ENCODE data around the gene CDC42BPB.

The CDC42BPB gene

GRCh38 chr14:102943454-102943853 is 113.9 kb downstream of the CDC42BPB start:
- DNase-seq, result no peak

DNA sequence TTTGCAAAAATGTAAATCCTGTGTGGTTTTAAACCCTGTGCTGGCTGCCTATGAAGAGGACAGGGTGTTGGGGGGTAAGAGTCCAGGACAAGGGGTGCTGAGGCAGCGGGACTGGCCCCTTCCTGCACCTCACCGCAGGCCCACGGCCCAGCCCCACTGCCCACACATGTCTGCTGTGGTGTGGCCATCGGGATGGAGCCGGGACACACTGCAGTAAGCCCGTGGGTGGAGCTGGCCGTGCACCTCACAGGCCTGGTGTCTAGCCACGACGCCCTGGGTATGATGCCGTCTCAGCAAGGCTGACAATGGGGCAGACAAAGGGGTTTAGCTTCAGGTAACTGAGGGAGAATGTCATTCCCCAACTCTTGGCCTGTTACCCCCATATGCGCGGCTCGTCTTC is 115.3 kb downstream of the CDC42BPB start:
- no peak for DNase-seq

- no peak for DNase-seq
Measured at GRCh38 chr14:102941419-102942011, 115.8 kb downstream of the CDC42BPB start.

DNA sequence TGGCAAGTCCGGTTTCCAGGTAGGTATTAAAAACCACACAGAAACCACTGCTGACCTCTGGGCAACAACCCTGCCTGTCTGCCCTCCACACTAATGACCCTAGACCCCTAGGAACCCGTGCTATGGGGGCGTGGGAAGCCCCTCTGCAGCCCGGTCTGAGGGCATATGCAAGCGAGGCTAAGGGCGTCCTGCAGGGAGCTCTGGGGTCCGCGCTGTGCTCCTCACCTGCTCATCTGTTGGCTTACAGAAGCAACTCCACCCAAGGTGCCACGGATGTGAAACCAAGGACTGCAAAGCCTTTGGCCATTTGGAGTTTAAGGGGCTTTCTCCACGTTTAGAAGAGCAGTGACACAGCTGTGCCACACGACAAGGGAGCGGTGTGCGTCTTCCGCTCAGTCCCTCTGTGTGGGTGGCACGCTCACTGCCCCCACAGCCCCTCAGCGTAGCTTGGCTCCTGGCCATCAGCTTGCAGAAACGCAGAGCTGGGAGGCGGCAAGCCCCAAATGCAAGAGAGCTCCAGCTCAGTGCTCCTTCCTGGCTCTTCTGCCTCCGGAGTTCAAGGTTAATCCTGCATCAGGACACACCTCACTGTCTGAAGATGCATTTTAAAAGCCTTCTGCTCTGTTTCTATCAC is 116.5 kb downstream of the CDC42BPB start:
- no peak for DNase-seq

DNA sequence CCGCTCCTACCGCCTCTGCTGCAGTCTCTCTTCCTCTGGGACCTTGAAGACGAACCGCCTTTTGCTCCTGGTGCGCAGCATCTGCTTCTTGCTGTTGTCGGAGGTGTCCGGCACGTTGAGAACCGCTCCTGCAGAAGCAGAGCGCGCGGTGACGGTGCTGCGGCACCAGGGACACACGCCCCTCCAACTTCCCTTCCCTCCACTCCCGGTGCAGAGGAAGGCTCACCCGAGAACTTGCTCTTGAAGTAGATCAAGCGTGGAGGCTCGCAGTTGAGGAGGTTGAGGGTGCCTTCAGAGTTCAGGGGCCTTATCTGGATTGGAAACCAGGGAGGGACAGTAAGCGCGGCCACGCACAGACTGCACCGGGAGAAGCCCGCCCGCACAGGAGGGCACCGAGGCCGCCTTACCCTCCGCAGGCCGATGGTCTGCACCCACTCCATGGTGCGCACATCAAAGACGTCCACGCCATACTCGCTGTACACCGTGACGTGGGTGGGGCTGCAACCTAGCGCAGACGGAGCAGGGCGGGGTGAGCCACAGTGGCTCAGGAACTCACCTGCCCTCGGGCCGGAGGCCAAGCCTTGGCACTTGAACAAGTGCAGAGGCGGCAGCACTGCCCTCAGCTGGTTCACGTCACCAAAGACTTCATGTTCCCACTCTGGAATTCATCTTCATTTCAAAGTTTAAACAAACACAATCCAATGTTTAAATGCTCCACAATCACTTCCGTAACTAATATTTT is 117.4 kb downstream of the CDC42BPB start:
- DNase-seq, result no peak

DNA sequence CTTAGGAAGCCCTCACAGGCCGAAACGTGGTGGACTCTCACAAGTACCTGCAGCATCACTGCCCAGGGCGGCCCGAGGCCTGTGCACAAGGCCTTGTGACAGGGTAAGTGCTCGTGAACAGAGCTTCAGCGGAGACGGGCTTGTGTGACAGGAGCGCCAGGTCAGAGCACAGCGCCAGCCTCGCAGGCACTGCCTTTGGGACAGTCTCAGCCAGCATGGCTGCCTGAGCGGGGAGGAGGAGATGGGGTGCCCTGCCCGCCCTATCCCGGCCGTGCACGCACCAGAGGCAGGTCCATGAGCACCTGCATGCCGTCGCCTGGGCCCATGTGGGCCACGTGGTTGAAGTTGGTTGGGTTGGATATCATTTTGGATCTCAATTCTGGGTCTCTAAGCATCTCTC is 118.0 kb downstream of the CDC42BPB start:
- DNase-seq, result no peak

- no peak for DNase-seq
Measured at GRCh38 chr14:102938191-102938590, 119.2 kb downstream of the CDC42BPB start.

DNA sequence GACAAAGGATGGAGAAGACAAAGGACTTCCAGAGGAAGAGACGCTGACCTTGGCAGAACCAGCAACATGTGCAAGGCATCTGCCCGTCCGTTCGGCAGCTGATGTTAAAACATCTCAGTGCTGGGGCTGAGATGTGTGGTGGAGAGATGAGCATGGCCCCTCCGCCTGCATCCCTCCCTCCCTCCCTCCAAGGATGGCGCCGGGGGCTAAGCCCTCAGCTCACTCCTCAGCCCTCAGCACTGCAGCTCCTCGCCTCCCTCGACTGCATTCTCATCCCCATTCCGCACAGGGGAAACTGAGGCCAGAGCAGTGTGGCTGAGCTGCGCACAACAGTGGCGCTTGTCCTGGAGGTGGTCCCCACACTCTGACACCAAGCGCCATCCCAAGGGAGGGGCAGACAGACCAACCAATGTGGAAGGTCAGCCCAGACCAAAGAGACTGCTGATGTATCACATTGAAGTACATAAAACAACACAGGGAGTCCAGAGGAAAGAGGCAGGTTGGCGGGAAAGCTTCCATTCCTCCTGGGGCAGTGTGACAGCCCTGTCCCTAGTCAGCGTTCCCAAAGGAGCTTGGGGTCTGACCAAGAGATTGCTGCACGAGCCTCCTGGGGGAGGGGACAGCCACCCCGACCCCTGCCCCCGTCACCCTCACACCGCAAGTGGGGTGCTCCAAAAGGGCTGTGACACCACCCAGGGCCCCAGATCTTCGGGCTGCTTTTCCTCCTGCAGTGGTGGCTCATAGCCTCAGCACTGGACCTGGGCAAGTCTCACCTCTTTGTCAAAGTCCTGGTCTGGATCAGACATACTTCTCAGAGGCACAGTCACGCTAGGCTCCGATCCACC is 119.8 kb downstream of the CDC42BPB start:
- no peak for DNase-seq

DNA sequence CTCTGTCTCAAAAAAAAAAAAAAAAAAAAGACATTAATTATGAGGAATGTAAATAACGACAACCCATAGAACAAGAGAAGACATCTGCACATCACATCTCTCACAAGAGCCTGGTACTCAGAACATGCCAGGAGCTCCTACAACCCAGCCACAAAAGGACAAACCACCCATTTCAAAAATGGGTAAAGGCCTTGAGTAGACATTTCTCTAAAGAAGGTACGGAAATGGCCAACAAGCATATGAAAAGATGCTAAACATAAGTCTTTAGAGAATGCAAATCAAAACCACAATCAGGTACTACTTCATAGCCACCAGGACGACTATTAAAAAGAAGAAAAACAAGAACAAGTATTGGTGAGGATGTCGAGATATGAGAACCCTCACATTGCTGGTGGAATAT is 121.6 kb downstream of the CDC42BPB start:
- no peak for DNase-seq

- DNase-seq, result no peak
Measured at GRCh38 chr14:102933618-102934231, 123.6 kb downstream of the CDC42BPB start.

DNA sequence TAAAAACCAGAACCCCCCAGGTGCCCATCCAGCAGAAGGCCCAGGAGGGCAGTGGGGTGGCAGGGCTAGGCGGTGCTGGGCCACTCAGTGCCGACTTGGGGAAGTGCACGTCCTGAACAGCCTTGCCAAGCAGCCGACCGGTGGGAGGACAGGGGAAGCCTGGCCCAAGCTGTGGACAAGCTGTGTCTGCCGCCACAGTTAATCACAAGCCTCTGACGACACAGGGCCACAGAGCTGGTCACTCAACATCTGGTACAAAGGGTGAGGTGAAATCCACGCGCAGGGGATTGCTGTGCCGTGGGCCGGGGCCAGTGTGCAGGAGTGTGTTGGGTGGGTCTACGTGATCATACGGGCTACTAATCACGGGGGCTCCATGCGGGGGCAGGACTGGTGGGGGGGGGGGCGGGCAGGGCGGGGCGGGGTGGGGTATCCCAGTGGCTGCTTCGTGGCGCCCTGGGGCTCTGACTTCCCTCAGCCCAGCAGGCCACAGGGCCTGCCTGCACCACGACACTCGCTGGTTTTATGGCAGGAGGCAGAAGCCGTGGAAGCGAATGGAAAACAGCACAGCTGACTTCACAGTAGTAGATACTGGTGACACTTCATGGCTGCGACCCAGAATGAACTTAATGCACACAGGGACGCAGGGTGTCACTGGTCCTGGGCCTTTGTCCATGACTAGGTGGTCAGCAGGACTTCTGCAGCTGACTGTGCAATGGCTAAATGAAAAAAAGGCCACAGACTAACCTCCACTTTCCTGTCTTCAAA is 124.7 kb downstream of the CDC42BPB start:
- no peak for DNase-seq

DNA sequence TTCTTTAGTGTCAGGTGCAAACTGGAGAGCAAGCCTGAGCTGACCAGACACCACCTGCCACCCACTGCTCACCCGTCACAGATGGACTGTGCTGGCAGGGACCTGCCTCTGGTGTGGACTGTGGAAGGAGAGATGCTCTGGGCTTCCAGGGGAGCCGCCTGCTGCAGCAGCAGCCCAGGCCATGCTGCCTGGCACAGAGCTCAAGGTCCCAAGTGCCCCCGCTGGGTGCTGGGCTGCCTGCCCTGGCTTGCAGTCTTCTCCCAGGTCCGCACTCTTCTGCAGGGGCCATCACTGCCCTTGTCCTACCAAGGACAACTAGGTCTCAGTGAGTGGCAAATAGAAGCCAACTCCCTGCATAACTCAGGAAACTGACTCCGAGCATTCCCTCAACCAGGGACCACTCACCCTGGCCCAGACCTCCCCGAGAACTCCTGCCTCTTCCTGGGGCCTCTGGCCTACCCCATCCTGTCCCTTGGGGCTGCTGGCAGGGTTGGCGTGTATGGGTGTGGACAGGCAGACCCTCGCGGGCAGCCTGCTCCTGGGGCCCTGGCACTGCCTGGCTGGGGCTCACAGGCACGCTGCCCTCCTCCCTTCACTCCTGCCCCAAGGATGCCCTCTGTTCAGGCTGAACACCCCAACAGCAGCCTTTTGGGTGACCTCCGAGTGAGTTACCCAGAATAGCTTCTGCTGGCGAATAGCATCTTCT is 125.6 kb downstream of the CDC42BPB start:
- no peak for DNase-seq

- no peak for DNase-seq
Measured at GRCh38 chr14:102930753-102931579, 126.4 kb downstream of the CDC42BPB start.

DNA sequence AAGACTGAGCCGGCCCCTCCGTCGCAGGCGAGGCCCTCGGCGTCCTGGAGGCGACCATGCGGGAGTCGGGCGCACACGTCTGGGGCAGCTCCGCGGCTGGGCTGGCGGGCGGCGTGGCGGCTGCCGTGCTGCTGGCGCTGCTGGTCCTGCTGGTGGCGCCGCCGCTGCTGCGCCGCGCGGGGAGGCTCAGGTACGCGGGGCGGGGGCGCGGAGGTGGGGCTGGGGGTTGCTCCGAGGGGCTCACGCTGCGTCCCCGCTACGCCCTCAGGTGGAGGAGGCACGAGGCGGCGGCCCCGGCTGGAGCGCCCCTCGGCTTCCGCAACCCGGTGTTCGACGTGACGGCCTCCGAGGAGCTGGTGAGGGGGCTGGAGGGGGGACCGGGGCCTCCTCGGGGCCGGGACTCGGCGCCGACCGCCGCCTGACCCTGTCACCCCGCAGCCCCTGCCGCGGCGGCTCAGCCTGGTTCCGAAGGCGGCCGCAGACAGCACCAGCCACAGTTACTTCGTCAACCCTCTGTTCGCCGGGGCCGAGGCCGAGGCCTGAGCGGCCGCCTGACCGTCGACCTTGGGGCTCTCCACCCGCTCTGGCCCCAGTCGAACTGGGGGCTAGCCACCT is 127.1 kb downstream of the CDC42BPB start:
- no peak for DNase-seq

DNA sequence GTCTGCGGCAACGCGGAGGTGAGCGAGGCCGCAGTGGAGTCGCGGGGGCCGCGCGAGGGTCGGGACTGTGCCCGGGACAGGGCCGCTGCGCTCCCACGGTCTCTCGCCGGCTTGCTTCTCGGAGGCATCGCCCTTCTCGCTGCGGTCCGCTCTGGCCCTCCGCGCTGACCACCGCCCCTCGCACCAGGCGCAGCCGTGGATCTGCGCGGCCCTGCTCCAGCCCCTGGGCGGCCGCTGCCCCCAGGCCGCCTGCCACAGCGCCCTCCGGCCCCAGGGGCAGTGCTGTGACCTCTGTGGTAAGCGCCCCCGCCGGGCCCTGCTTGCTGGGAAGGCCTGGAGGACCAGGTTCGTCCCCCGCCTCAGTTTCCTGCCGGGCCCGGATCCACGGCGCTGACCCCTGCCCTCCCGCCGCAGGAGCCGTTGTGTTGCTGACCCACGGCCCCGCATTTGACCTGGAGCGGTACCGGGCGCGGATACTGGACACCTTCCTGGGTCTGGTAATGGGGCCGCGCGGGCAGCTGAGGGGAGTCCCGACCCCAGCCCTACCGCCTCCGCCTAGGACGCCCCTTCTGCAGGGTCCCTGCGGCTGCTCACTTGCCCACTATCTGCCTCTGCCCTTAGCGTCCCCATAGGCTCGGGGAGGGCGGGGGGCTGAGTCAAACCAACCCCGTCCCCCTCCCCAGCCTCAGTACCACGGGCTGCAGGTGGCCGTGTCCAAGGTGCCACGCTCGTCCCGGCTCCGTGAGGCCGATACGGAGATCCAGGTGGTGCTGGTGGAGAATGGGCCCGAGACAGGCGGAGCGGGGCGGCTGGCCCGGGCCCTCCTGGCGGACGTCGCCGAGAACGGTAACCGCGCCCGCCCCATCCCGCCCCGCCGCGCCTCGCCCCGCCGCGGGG is 127.9 kb downstream of the CDC42BPB start:
- DNase-seq, result no peak

DNA sequence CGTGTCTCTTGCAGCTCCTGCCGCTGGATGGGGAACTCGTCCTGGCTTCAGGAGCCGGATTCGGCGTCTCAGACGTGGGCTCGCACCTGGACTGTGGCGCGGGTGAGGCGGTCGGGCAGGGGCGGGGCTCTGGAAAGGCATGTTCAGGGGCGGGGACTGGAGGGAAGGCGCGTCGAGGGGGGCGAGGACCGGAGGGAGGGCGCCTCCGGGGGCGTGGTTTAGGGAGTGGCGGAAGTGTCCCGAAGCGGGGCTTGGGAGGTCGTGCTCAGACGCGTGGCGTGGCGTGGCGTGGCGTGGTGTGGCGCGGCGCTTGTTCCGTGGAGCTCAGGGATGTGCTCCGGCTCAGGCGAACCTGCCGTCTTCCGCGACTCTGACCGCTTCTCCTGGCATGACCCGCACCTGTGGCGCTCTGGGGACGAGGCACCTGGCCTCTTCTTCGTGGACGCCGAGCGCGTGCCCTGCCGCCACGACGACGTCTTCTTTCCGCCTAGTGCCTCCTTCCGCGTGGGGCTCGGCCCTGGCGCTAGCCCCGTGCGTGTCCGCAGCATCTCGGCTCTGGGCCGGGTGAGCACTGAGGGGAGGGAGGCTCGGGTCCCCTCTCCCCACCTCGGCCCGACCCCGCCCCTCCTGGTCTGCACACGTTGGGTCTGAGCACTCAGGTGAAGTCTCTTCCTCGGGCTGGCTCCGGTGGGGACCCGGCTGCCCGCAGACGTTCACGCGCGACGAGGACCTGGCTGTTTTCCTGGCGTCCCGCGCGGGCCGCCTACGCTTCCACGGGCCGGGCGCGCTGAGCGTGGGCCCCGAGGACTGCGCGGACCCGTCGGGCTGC is 128.7 kb downstream of the CDC42BPB start:
- peak in 1 of 2 donors; percentile 22 for DNase-seq

DNA sequence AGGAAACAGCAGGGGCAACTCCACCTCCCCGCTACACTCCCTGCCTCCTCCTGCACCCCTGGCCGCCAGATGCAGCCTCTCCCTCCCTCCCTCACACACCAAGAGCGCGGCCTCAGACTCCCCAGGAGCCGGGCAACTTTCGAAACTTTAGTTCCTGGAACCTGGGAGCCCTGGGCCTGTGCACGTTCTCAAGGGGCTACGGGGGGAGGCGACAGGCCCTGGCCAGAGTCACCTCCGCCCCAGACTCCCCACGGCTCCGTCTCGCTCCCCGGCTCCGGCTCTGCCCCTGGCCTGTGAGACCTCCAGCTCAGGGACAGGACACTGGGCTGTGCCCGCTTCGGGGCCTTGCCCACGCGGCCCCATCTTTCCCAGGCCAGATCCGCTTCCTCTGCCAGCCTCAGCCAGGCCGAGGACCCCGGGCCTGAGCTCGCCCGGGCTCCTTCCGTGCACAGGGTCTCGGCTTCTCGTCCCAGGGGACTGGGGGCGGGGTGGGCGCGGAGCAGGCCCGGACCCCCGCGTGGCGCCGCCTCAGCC is 129.4 kb downstream of the CDC42BPB start:
- no peak for DNase-seq
